Stimulated activated naive B cell treated with anti-CD40 and anti-IgM and Interleukin-4, amounts not matched to agents 10 μg/mL and 1 μg/mL and 100 μg/mL, for 72 hours (primary cell): ENCODE data around the gene TNFRSF1A.

Experiments used
- ATAC-seq, 2 donors: fragments of 150-1000 bp; cut with Tn5 transposase; replicated peaks; 2 replicates each; pipeline ENCODE4 v1.10.0; 2021; ENCODE audit warnings: moderate library complexity in 1 of 2
- DNase-seq: peaks from one replicate; pipeline ENCODE4 v3.0.0; 2021
- H3K27ac Mint-ChIP-seq: one replicate; pipeline ENCODE4 v1.8.0; 2022; ENCODE audit warnings: mild to moderate bottlenecking, mixed read lengths
- H3K27me3 Mint-ChIP-seq, 2 donors: one replicate each; pipeline ENCODE4 v1.8.0; 2022; ENCODE audit warnings: mixed read lengths in 2 of 2
- H3K36me3 Mint-ChIP-seq, 2 donors: one replicate each; pipeline ENCODE4 v1.8.0; 2022; ENCODE audit warnings: mixed read lengths in 2 of 2, mild to moderate bottlenecking in 1 of 2
- H3K4me1 Mint-ChIP-seq, 2 donors: one replicate each; pipeline ENCODE4 v1.8.0; 2022; ENCODE audit warnings: mixed read lengths in 2 of 2, mild to moderate bottlenecking in 1 of 2
- H3K4me3 Mint-ChIP-seq, 2 donors: one replicate each; pipeline ENCODE4 v1.8.0; 2022; ENCODE audit warnings: mild to moderate bottlenecking in 2 of 2, mixed read lengths in 2 of 2, moderate library complexity in 1 of 2
- H3K9me3 Mint-ChIP-seq, 2 donors: one replicate each; pipeline ENCODE4 v1.8.0; 2022; ENCODE audit warnings: mixed read lengths in 2 of 2, mild to moderate bottlenecking in 1 of 2

Gene TNFRSF1A

GRCh38 chr12:6341417-6342139 lies at the start of gene TNFRSF1A:
TNFRSF1A (minus strand) TSS chr12:6342076; CDS start chr12:6341814, 262 bp downstream.
- Mint-ChIP-seq H3K36me3 (no peaks in the 10 kb centered on the region), H3K9me3 (no peaks in the 10 kb centered on the region), H3K27ac (peak within 1 kb of the TSS; percentile 87), H3K27me3 (peaks cover 16 to 19% of the 10 kb centered on the region in 2 donors), H3K4me1 (peaks cover 11% of the 10 kb centered on the region in 2 donors), H3K4me3 (no peak within 1 kb of the TSS)
- ATAC-seq (peak; percentile 18 to 26), DNase-seq (no peak)

DNA sequence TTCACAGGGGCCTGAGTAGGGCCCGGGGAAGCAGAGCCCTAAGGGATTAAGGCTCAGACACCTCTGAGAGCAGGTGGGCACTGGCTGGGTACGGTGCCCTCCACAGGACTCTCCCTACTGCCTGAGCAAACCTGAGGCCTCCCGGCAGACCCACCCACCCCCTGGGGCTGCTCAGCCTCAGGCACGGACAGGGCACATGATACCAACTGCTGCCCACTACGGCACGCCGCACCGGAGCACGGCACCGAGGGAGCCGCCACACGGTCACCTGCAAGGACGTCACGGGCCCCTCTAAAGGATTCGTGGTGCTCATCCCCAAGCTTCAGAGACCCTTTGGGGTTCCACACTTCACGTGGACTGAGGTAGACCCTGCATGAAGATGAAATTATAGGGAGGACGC lies 49.1 kb upstream of the TNFRSF1A start:
- H3K4me3 Mint-ChIP-seq = no peak overlapping the region
- no peaks in the 10 kb centered on the region for H3K9me3 Mint-ChIP-seq
- no peak overlapping the region for H3K27ac Mint-ChIP-seq
- no peak for ATAC-seq
- DNase-seq = no peak
- peaks cover 19 to 22% of the 10 kb centered on the region in 2 donors for H3K27me3 Mint-ChIP-seq
- no peaks in the 10 kb centered on the region for H3K36me3 Mint-ChIP-seq
- no peaks in the 10 kb centered on the region for H3K4me1 Mint-ChIP-seq

- Mint-ChIP-seq H3K36me3 (no peaks in the 10 kb centered on the region), H3K27me3 (peaks cover 17 to 26% of the 10 kb centered on the region in 2 donors), H3K4me3 (no peak overlapping the region), H3K4me1 (no peaks in the 10 kb centered on the region), H3K9me3 (no peaks in the 10 kb centered on the region), H3K27ac (no peak overlapping the region)
- no peak for ATAC-seq
- no peak for DNase-seq
These were observed 48.4 kb upstream of the TNFRSF1A start for GRCh38 chr12:6390084-6390799.

- Mint-ChIP-seq H3K4me3 (no peak overlapping the region), H3K9me3 (no peaks in the 10 kb centered on the region), H3K36me3 (no peaks in the 10 kb centered on the region), H3K27ac (no peak overlapping the region), H3K4me1 (peaks cover 5 to 6% of the 10 kb centered on the region in 2 donors), H3K27me3 (peaks cover 31 to 48% of the 10 kb centered on the region in 2 donors)
- DNase-seq = no peak
- no peak for ATAC-seq
These were observed 45.7 kb upstream of the TNFRSF1A start for GRCh38 chr12:6387541-6387940.

DNA sequence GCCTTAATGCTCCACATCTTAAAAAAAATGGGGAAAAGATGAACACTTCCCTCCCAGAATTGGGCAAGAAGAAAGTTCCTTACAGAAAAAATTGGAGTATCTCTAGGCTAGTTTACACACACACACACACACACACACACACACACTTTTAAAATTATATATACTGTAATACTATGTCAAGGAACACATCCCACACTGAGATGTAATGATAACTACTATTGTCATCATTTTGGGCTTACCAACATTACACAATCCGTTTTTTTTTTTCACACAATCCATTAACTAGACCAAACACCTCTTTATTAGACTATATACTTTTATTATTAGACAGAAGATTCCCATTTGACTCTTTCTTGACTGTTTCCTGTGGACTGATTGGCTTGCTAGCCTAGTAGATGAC lies 44.6 kb upstream of the TNFRSF1A start:
- H3K27me3 Mint-ChIP-seq = peaks cover 40 to 59% of the 10 kb centered on the region in 2 donors
- H3K27ac Mint-ChIP-seq = no peak overlapping the region
- no peaks in the 10 kb centered on the region for H3K36me3 Mint-ChIP-seq
- ATAC-seq (no peak), DNase-seq (no peak)
- H3K4me3 Mint-ChIP-seq = no peak overlapping the region
- no peaks in the 10 kb centered on the region for H3K9me3 Mint-ChIP-seq
- H3K4me1 Mint-ChIP-seq = peaks cover 5 to 7% of the 10 kb centered on the region in 2 donors

DNA sequence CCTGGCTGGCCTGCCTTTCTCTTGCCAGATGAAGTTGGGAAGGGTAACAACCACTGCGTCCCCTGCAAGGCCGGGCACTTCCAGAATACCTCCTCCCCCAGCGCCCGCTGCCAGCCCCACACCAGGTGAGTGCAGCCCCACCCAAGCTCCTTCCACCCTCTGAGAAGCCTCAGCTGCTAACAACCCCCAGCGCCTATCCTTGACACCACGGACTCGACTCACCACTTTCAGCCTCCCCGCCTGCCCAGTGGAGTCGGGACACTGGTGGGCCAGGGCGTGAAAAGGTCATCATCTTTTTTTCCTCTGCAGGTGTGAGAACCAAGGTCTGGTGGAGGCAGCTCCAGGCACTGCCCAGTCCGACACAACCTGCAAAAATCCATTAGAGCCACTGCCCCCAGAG lies 44.2 kb upstream of the TNFRSF1A start:
- Mint-ChIP-seq H3K4me1 (peaks cover 5 to 7% of the 10 kb centered on the region in 2 donors), H3K4me3 (no peak overlapping the region), H3K27ac (no peak overlapping the region), H3K9me3 (no peaks in the 10 kb centered on the region), H3K36me3 (no peaks in the 10 kb centered on the region), H3K27me3 (peaks cover 45 to 63% of the 10 kb centered on the region in 2 donors)
- DNase-seq (no peak), ATAC-seq (no peak)

- ATAC-seq (no peak), DNase-seq (no peak)
- peak overlapping the region; percentile 63 for H3K27ac Mint-ChIP-seq
- H3K27me3 Mint-ChIP-seq = peaks cover 53 to 68% of the 10 kb centered on the region in 2 donors
- no peaks in the 10 kb centered on the region for H3K9me3 Mint-ChIP-seq
- H3K4me1 Mint-ChIP-seq = peaks cover 5 to 7% of the 10 kb centered on the region in 2 donors
- peak overlapping the region; percentile 8 to 24 for H3K4me3 Mint-ChIP-seq
- no peaks in the 10 kb centered on the region for H3K36me3 Mint-ChIP-seq
These were observed 42.9 kb upstream of the TNFRSF1A start for GRCh38 chr12:6384499-6385436.

DNA sequence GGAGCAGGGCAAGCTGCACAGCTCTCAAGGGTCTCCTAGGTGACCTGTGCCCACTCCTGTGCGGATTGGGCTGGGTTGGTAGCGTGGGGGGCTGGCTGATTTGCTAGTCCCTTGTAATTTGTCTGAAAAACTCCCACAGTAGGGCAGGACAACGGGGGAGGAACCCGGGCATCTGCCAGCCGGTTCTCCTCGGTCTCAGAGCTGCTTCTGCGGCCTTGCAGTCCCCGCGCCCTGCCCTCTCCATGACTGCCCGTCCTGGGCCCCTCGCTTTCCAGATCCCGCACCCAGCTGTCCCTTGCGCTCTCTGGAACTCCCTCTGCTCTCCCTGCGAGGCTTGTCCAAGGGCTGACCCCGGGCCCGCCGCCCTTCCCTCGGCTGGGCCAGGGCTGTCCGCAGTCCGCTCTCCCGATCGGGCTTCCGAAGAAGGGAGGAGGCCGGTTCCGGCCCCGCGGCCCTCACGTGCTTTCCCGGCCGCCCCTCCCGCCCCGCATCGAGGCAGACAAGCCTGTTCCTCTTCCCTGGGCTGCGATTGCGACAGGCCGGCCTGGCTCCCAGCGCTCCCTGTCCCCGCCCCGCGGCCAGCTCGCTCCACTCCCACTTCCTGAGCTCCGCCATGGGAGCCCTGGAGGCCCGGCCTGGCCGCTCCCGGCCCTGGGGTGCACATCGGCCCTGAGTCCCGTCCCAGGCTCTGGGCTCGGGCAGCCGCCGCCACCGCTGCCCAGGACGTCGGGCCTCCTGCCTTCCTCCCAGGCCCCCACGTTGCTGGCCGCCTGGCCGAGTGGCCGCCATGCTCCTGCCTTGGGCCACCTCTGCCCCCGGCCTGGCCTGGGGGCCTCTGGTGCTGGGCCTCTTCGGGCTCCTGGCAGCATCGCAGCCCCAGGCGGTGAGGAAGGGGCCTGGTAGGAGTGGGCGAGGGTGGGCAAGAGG lies 42.0 kb upstream of the TNFRSF1A start, which contains the start of gene LTBR:
Gene LTBR, plus strand, starts transcription at position 591 of the 927 bp plus-strand sequence. Its CDS starts 197 bp downstream, at position 788.
- Mint-ChIP-seq H3K27ac (peak within 1 kb of the TSS; percentile 80), H3K9me3 (no peaks in the 10 kb centered on the region), H3K4me1 (peaks cover 5 to 7% of the 10 kb centered on the region in 2 donors), H3K36me3 (no peaks in the 10 kb centered on the region), H3K4me3 (peak within 1 kb of the TSS; percentile 55 to 68), H3K27me3 (peaks cover 57 to 70% of the 10 kb centered on the region in 2 donors)
- ATAC-seq (peak; percentile 64 to 68), DNase-seq (no peak)

DNA sequence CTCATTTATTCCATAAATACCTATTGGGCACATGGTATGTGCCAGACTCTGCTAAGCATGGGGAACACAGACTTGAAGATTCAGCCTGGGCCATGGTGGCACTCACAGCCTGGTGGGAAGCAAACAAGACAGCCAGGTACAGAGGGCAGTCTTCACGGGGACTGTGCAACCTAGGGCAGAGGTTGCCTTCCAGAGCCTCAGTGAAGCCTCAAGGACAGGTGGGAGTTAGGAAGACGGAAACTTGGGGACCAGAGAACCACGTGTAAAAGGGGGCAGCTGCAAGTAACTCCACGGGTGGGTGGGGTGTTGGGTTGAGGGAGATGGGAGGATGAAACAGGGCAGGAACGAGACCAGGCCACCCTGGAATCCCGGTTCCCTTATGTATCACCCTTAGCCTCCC lies 41.1 kb upstream of the TNFRSF1A start:
- peak overlapping the region; percentile 51 to 55 for H3K4me3 Mint-ChIP-seq

DNA sequence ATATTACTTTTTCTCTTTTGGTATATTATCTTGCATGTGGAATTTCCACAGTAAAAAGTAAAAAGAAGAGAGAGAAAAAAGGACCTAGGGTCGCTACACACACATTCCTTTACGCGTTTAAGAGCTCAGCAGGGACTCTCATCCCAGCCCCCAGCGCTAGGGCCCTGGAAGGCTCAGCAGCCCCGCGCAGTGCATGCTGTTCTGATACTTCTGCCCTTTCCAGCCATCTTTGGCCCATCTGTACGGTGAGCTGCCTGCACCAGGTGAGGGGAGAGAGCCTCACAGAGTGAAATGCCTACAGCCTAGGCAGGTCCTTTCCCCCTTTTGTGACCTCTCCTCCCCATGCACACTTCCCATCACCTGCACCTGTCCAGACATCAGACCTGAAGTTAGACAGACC lies 40.5 kb upstream of the TNFRSF1A start:
- H3K27ac Mint-ChIP-seq = no peak overlapping the region
- no peaks in the 10 kb centered on the region for H3K36me3 Mint-ChIP-seq
- H3K4me1 Mint-ChIP-seq = peaks cover 5 to 7% of the 10 kb centered on the region in 2 donors
- DNase-seq (no peak), ATAC-seq (no peak)
- H3K4me3 Mint-ChIP-seq = no peak overlapping the region
- peaks cover 49 to 74% of the 10 kb centered on the region in 2 donors for H3K27me3 Mint-ChIP-seq
- no peaks in the 10 kb centered on the region for H3K9me3 Mint-ChIP-seq

More for the DNA sequence above, 41.1 kb upstream of the TNFRSF1A start:
- no peaks in the 10 kb centered on the region for H3K9me3 Mint-ChIP-seq
- peaks cover 5 to 7% of the 10 kb centered on the region in 2 donors for H3K4me1 Mint-ChIP-seq
- no peaks in the 10 kb centered on the region for H3K36me3 Mint-ChIP-seq
- H3K27me3 Mint-ChIP-seq = peaks cover 52 to 70% of the 10 kb centered on the region in 2 donors
- H3K27ac Mint-ChIP-seq = peak overlapping the region; percentile 80
- ATAC-seq (no peak), DNase-seq (no peak)

- H3K27me3 Mint-ChIP-seq = peaks cover 57 to 85% of the 10 kb centered on the region in 2 donors
- no peaks in the 10 kb centered on the region for H3K36me3 Mint-ChIP-seq
- H3K9me3 Mint-ChIP-seq = no peaks in the 10 kb centered on the region
- ATAC-seq (no peak), DNase-seq (no peak)
- H3K4me1 Mint-ChIP-seq = peaks cover 5 to 7% of the 10 kb centered on the region in 2 donors
- H3K27ac Mint-ChIP-seq = no peak overlapping the region
- no peak overlapping the region for H3K4me3 Mint-ChIP-seq
These were observed 38.6 kb upstream of the TNFRSF1A start for GRCh38 chr12:6380141-6381121.

DNA sequence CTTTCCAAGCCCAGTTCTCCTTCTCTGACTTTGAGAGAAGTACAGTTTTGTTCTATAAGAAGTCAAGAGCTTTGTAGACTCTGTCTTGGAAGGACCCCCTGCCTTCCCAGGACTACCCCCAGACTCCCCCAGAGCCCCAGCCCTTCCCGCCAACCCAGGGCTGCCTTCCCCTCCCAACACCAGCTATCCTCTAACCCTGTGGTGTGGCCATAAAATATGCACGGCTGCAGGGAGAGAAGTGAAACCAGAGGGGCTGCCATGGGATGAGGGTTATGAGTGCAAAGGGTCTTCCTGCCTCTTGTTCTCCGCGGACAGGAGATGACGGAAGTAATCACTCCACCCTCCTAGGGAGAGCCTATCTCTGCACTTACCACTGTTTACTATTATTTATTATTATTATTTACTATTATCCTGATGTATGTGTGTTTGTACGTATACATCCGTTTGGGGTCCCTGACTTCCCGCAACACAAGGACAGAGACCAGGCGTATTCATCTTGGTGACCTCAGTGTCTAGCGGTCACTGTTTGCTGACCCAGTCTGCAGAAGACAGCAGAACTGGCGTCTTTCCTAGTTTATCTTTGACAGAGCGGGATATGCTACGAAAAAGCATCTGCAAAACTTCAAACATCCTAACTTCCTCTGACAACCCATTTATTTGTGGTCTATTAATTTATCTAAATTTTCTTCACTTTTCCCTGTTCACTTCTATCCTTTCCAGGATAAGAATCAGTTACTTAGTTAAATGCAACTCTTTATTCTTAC lies 37.0 kb upstream of the TNFRSF1A start:
- H3K9me3 Mint-ChIP-seq = no peaks in the 10 kb centered on the region
- no peak overlapping the region for H3K27ac Mint-ChIP-seq
- no peak for ATAC-seq
- no peaks in the 10 kb centered on the region for H3K36me3 Mint-ChIP-seq
- peaks cover 2 to 7% of the 10 kb centered on the region in 2 donors for H3K4me1 Mint-ChIP-seq
- DNase-seq = no peak
- H3K27me3 Mint-ChIP-seq = peaks cover 65 to 86% of the 10 kb centered on the region in 2 donors
- no peak overlapping the region for H3K4me3 Mint-ChIP-seq
